Natural killer cell (primary cell): ENCODE data around the gene CCL7. TPM values are rescaled to one million over a fixed set of nuclear protein-coding genes. Genes with fewer than 3 reads are reported as not detected.

Experiments used
- ATAC-seq, 3 donors: fragments of 150-1000 bp in 2 of 3; fragments of 200-7000 bp in 1 of 3; cut with Tn5 transposase; 1 replicate in 1 of 3; 2 replicates in 2 of 3; pipeline ENCODE4 v1.10.0; 2021; ENCODE audit warnings: mild to moderate bottlenecking in 2 of 3, moderate library complexity in 2 of 3
- DNase-seq, 2 donors: peaks; one replicate each; pipeline versions ENCODE4 v3.0.0 to v3.0.0-alpha.2; 2013 to 2021; ENCODE audit warnings: mixed read lengths in 1 of 2
- H3K27ac ChIP-seq: one replicate; pipeline ENCODE4 v1.5.1; 2013; ENCODE audit warnings: mild to moderate bottlenecking, low read length
- H3K27me3 ChIP-seq: one replicate; pipeline ENCODE4 v1.6.1; 2013; ENCODE audit warnings: low read length; ENCODE audit not compliant: control insufficient read depth, insufficient read depth
- H3K36me3 ChIP-seq: one replicate; pipeline ENCODE4 v1.6.1; 2013; ENCODE audit warnings: low read length; ENCODE audit not compliant: control insufficient read depth, insufficient read depth
- H3K4me1 ChIP-seq: one replicate; pipeline ENCODE4 v1.6.1; 2013; ENCODE audit warnings: low read length; ENCODE audit not compliant: control insufficient read depth, insufficient read depth
- H3K4me3 ChIP-seq: one replicate; pipeline ENCODE4 v1.5.1; 2013; ENCODE audit warnings: low read length
- H3K9me3 ChIP-seq: one replicate; pipeline ENCODE4 v1.6.1; 2013; ENCODE audit warnings: low read length; ENCODE audit not compliant: control insufficient read depth, insufficient read depth
- H3K27ac Mint-ChIP-seq, 2 donors: one replicate each; pipeline ENCODE4 v1.8.0; 2022; ENCODE audit warnings: mild to moderate bottlenecking in 2 of 2, mixed read lengths in 2 of 2, moderate library complexity in 1 of 2
- H3K27me3 Mint-ChIP-seq, 2 donors: one replicate each; pipeline ENCODE4 v1.8.0; 2022; ENCODE audit warnings: low read depth in 2 of 2, mixed read lengths in 2 of 2
- H3K36me3 Mint-ChIP-seq: one replicate; pipeline ENCODE4 v1.8.0; 2022; ENCODE audit warnings: mixed read lengths
- H3K4me1 Mint-ChIP-seq, 2 donors: one replicate each; pipeline ENCODE4 v1.8.0; 2022; ENCODE audit warnings: mixed read lengths in 2 of 2
- H3K4me3 Mint-ChIP-seq: one replicate; pipeline ENCODE4 v1.8.0; 2022; ENCODE audit warnings: mild to moderate bottlenecking, moderate library complexity, mixed read lengths
- H3K9me3 Mint-ChIP-seq, 2 donors: one replicate each; pipeline ENCODE4 v1.8.0; 2022; ENCODE audit warnings: mixed read lengths in 2 of 2
- CTCF ChIP-seq: fragments of 200-600 bp; IDR thresholded peaks from one replicate; pipeline ENCODE4 v1.8.0; 2022; ENCODE audit warnings: antibody characterized with exemption
- WGBS: methylation state at CpG from one replicate; pipeline ENCODE4 v1.1.7; 2013; ENCODE audit warnings: missing lambda C conversion rate; ENCODE audit not compliant: insufficient coverage; 5-methylcytosine and 5-hydroxymethylcytosine counted together
- intact Hi-C: fragments of 100-400 bp; cut with micrococcal nuclease; formaldehyde crosslinking; loops from one replicate; pipeline ENCODE4 v1.14.2; 2022
- total RNA-seq, 4 donors: library from RNA; stranded (reverse); fragments of 120-200 nt in 1 of 4; gene quantifications; one replicate each; pipeline versions ENCODE4 v1.2.3 to v1.2.4, GENCODE V29; 2013 to 2022

The CCL7 gene
- total RNA-seq, 3 donors from 2014 or later (not counting 1 experiment from before 2014, with no cell fraction given): not detected

- no peak overlapping the region for H3K27ac Mint-ChIP-seq
- no peaks in the 10 kb centered on the region for H3K36me3 Mint-ChIP-seq
- intact Hi-C loops: no loop called here
- Histone ChIP-seq H3K4me1 (peaks cover 8% of the 10 kb centered on the region), H3K4me3 (no peak overlapping the region), H3K9me3 (no peaks in the 10 kb centered on the region), H3K27me3 (no peaks in the 10 kb centered on the region), H3K27ac (no peak overlapping the region), H3K36me3 (no peaks in the 10 kb centered on the region)
- H3K4me1 Mint-ChIP-seq: peaks cover 6 to 7% of the 10 kb centered on the region in 2 donors
- no peak for TF ChIP-seq CTCF
- WGBS: 50% methylated on average over 1 of the region's 1 CpG
- DNase-seq: no peak
- ATAC-seq: no peak
- H3K27me3 Mint-ChIP-seq: peaks cover 32 to 50% of the 10 kb centered on the region in 2 donors
- H3K9me3 Mint-ChIP-seq: no peaks in the 10 kb centered on the region
- no peak overlapping the region for H3K4me3 Mint-ChIP-seq
These were observed 14.2 kb upstream of the CCL7 start for GRCh38 chr17:34255841-34256240.

GRCh38 chr17:34257299-34257985 lies 12.6 kb upstream of the CCL7 start:
- H3K27me3 Mint-ChIP-seq: peaks cover 26 to 42% of the 10 kb centered on the region in 2 donors
- no peaks in the 10 kb centered on the region for H3K9me3 Mint-ChIP-seq
- H3K4me1 ChIP-seq: peaks cover 2% of the 10 kb centered on the region
- peaks cover 6 to 7% of the 10 kb centered on the region in 2 donors for H3K4me1 Mint-ChIP-seq
- H3K27me3 ChIP-seq: no peaks in the 10 kb centered on the region
- no peak overlapping the region for H3K27ac Mint-ChIP-seq
- ATAC-seq: no peak
- no peak overlapping the region for H3K27ac ChIP-seq
- TF ChIP-seq CTCF: no peak
- no peak overlapping the region for H3K4me3 Mint-ChIP-seq
- no peak overlapping the region for H3K4me3 ChIP-seq
- no peak for DNase-seq
- no peaks in the 10 kb centered on the region for H3K36me3 Mint-ChIP-seq
- 85% methylated on average over 5 of the region's 5 CpGs for WGBS
- H3K36me3 ChIP-seq: no peaks in the 10 kb centered on the region
- intact Hi-C loops: no loop called here
- H3K9me3 ChIP-seq: no peaks in the 10 kb centered on the region

DNA sequence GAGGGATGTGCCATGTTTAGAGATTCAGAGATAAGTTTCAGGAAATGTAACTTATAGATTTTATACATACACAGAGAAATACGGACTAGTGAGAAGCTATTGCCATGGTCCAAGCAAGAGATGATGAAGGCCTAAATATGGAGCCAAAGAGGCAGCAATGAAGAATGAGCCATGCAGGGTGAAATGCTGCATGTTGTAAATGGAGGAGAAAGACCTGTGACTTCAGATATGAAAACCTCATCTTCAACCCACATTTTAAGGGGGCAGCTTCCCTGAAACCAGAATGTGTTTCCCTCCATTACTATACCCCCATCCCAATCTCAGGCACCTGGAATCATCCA lies 12.1 kb upstream of the CCL7 start:
- WGBS: 100% methylated on average over 1 of the region's 1 CpG
- ATAC-seq: no peak
- Mint-ChIP-seq H3K27me3 (peaks cover 22 to 36% of the 10 kb centered on the region in 2 donors), H3K4me3 (no peak overlapping the region), H3K4me1 (peaks cover 6 to 7% of the 10 kb centered on the region in 2 donors), H3K9me3 (no peaks in the 10 kb centered on the region), H3K36me3 (no peaks in the 10 kb centered on the region), H3K27ac (no peak overlapping the region)
- Histone ChIP-seq H3K36me3 (no peaks in the 10 kb centered on the region), H3K27me3 (no peaks in the 10 kb centered on the region), H3K4me1 (no peaks in the 10 kb centered on the region), H3K27ac (no peak overlapping the region), H3K4me3 (no peak overlapping the region), H3K9me3 (no peaks in the 10 kb centered on the region)
- DNase-seq: no peak
- no peak for TF ChIP-seq CTCF
- intact Hi-C loops: no loop called here

GRCh38 chr17:34259146-34259545 lies 10.9 kb upstream of the CCL7 start:
- H3K27me3 ChIP-seq: no peaks in the 10 kb centered on the region
- H3K4me1 Mint-ChIP-seq: peaks cover 6 to 7% of the 10 kb centered on the region in 2 donors
- no peak overlapping the region for H3K4me3 Mint-ChIP-seq
- no peaks in the 10 kb centered on the region for H3K36me3 Mint-ChIP-seq
- intact Hi-C loops: no loop called here
- H3K27ac Mint-ChIP-seq: no peak overlapping the region
- no peaks in the 10 kb centered on the region for H3K9me3 Mint-ChIP-seq
- ATAC-seq (no peak), DNase-seq (no peak)
- H3K27ac ChIP-seq: no peak overlapping the region
- no peak for TF ChIP-seq CTCF
- H3K4me3 ChIP-seq: no peak overlapping the region
- H3K9me3 ChIP-seq: no peaks in the 10 kb centered on the region
- no peaks in the 10 kb centered on the region for H3K4me1 ChIP-seq
- H3K36me3 ChIP-seq: no peaks in the 10 kb centered on the region
- H3K27me3 Mint-ChIP-seq: peaks cover 20 to 34% of the 10 kb centered on the region in 2 donors
